Measurements from ENCODE around the gene RNMT.
"Not testable (repeated sequence)": the region's sequence is repeated elsewhere in the genome, so short reads cannot be mapped to it uniquely, and the experiment has no call there.

The RNMT gene

DNA sequence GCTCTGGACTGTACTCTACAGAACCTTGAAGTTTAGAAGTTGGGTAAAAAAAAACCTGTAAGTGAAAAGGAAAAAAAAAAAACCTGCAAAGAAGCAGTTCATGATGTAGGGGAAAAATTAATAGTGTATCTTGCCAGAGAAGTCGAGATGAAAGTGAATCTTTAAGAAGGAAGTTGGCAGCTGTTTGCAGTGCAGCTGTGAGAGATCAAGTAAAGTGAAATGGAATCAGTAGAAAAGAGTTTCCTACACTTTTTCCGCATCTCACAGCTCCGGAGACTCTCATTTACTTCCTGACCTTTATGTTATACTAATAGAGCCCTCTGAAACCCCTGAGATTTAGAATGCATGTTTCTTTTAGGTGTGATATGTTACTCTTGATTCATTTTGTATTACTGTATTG lies 19.2 kb downstream of the RNMT start:
- H3K4me3 ChIP-seq (ENCODE audit: low read depth, low read length), result no peak overlapping the region
- TF ChIP-seq CTCF (IDR thresholded peaks at IDR 0.05; ENCODE audit: borderline replicate concordance, insufficient read depth, low read depth, low read length), result no peak

GRCh38 chr18:13746633-13747032 lies 20.2 kb downstream of the RNMT start:
- TF ChIP-seq CTCF (IDR thresholded peaks at IDR 0.05; ENCODE audit: borderline replicate concordance, insufficient read depth, low read depth, low read length), result no peak
- H3K4me3 ChIP-seq (ENCODE audit: low read depth, low read length), result no peak overlapping the region

- not testable (repeated sequence) for H3K4me3 ChIP-seq (ENCODE audit: low read depth, low read length)
These were observed 25.1 kb downstream of the RNMT start for GRCh38 chr18:13751599-13751998.

DNA sequence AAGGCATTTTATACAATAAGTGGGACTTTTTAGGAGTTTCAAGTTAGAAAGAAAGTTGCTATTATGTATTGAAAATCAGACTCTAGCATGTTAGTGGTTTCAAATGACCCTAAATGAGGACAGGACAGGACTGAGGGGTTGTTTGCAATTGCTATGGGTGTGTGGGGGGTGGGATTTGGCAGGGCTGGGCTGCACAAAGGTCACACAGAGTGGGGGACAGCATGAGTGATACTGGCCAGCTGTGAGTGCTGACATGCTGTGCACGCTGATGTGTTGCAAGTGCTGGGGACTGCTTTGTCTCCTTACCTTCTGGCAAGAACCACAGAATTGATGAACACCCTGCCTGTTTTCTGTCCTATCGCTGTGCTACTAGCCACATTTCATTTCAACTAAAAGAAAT lies 29.8 kb downstream of the RNMT start:
- TF ChIP-seq CTCF (IDR thresholded peaks at IDR 0.05; ENCODE audit: borderline replicate concordance, insufficient read depth, low read depth, low read length), result no peak
- H3K4me3 ChIP-seq (ENCODE audit: low read depth, low read length), result no peak overlapping the region

DNA sequence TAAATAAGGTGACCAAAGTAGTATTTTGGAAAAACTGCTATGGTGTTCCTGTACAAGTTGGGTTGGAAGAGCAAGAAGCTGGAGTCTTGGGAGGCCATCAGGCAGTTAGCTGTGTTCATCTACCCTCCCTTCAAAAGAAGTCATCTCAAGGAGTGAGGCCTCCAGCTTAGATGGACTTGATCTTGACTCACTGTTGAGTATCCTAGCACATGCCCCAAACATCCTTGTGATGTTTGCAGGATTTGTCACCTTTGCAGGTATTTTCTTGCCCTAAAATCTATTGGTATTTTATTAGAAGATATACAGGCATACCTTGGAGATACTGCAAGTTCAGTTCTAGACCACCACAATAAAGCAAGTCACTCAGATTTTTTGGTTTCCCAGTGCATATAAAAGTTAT lies 30.2 kb downstream of the RNMT start:
- no peak for TF ChIP-seq CTCF (IDR thresholded peaks at IDR 0.05; ENCODE audit: borderline replicate concordance, insufficient read depth, low read depth, low read length)
- H3K4me3 ChIP-seq (ENCODE audit: low read depth, low read length), result no peak overlapping the region

DNA sequence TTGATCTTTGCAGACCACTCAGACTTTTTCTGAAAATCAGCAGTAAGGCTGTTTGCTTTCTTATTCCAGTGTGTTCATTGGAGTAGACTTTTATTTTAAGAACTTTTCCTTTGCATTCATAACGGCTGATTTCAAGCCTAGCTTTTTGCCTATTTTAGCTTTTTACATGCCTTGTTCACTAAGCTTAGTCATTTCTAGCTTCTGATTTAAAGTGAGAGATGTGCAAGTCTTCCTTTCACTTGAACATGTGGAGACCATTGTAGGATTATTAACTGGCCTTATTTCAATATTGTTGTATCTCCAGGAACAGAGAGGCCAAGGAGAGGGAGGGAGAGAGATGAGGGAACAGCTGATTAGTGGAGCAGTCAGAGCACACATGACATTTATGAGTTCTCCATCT lies 32.1 kb downstream of the RNMT start:
- TF ChIP-seq CTCF (IDR thresholded peaks at IDR 0.05; ENCODE audit: borderline replicate concordance, insufficient read depth, low read depth, low read length), result no peak
- no peak overlapping the region for H3K4me3 ChIP-seq (ENCODE audit: low read depth, low read length)

DNA sequence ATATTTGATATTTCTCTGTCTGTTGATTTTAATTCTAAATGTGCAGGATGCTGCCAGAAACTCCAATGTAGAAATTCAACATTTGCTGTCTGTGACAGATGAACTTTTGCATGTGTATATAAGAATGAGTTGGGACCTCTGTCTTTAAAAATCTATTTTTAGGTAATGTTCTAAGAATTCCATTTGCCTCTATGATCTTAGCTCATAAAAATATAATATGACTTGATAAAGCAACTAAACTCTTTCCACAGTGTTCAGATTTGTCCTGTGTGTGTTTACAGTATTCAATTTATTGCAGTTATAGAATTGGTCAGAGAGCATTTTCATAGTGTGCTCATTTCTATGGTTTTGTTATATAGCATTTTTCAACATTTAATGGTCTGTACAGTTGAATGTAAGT lies 33.6 kb downstream of the RNMT start:
- no peak for TF ChIP-seq CTCF (IDR thresholded peaks at IDR 0.05; ENCODE audit: borderline replicate concordance, insufficient read depth, low read depth, low read length)
- H3K4me3 ChIP-seq (ENCODE audit: low read depth, low read length), result no peak overlapping the region
